Kidney (tissue), 14 donors: ENCODE results near the gene HLX. TPM values are rescaled to one million over a fixed set of nuclear protein-coding genes. Genes with fewer than 3 reads are reported as not detected.
A peak's percentile ranks its signal among the peaks of the same experiment; 100 is the strongest.

Experiments
- DNase-seq, 5 donors: peaks; one replicate each; pipeline ENCODE4 v3.0.0-alpha.2; 2013 to 2020
- FAIRE-seq: peaks from 2 replicates; lab custom pipeline; 2012; peaks lifted over from hg19 to GRCh38; lab: Jason Lieb, UNC
- H3K27ac ChIP-seq, 2 donors: one replicate each; pipeline ENCODE4 v1.7.0; 2013; ENCODE audit warnings: low read depth in 2 of 2, low read length in 2 of 2, inconsistent platforms in 1 of 2
- H3K27me3 ChIP-seq: one replicate; pipeline ENCODE4 v1.7.1; 2013; ENCODE audit warnings: low read length, inconsistent platforms; ENCODE audit not compliant: control insufficient read depth, insufficient read depth
- H3K36me3 ChIP-seq, 3 donors: one replicate each; pipeline versions ENCODE4 v1.7.0 to v1.7.1; 2013; ENCODE audit warnings: low read length in 3 of 3, control low read depth in 1 of 3, inconsistent platforms in 1 of 3; ENCODE audit not compliant: insufficient read depth in 3 of 3, control insufficient read depth in 2 of 3
- H3K4me1 ChIP-seq, 3 donors: one replicate each; pipeline versions ENCODE4 v1.7.0 to v1.7.1; 2013; ENCODE audit warnings: low read length in 3 of 3, inconsistent platforms in 1 of 3, low read depth in 1 of 3; ENCODE audit not compliant: control insufficient read depth in 2 of 3, insufficient read depth in 2 of 3
- H3K4me3 ChIP-seq, 3 donors: one replicate each; pipeline versions ENCODE4 v1.7.0 to v1.8.1; 2013; ENCODE audit warnings: low read length in 3 of 3, control low read depth in 1 of 3, inconsistent platforms in 1 of 3
- H3K9ac ChIP-seq, 3 donors: one replicate each; pipeline versions ENCODE4 v1.7.0 to v1.7.1; 2013; ENCODE audit warnings: low read length in 3 of 3, control low read depth in 1 of 3, inconsistent platforms in 1 of 3
- H3K9me3 ChIP-seq, 3 donors: one replicate each; pipeline versions ENCODE4 v1.7.0 to v1.7.1; 2013; ENCODE audit warnings: low read length in 3 of 3, control low read depth in 1 of 3, inconsistent platforms in 1 of 3; ENCODE audit not compliant: control insufficient read depth in 2 of 3, insufficient read depth in 1 of 3
- CTCF ChIP-seq: IDR thresholded peaks from 3 replicates; pipeline ENCODE4 v1.5.1; 2012; ENCODE audit warnings: mild to moderate bottlenecking, moderate library complexity, borderline replicate concordance; ENCODE audit not compliant: insufficient read depth; ENCODE audit errors: extremely low read depth
- intact Hi-C: fragments of 100-400 bp; cut with DNase I; formaldehyde crosslinking; loops from one replicate; pipeline ENCODE4 v1.11.1; 2022
- polyA plus RNA-seq: library from polyadenylated mRNA; stranded (reverse); fragments of 350-450 nt; fragmentation: Illumina TruSeq; extraction: RNeasy Lipid Tissue Mini Kit (QIAGEN cat#74804); gene quantifications from one replicate; pipeline ENCODE4 v1.2.3, GENCODE V29; 2014; ENCODE audit warnings: low read depth, low replicate concordance; ENCODE audit not compliant: insufficient read depth
- total RNA-seq: library from RNA; stranded (reverse); fragmentation: NEBNext Ultra II Directional; extraction: Animal tissue kit (Norgen Biotek cat#: 25700); gene quantifications from one replicate; pipeline ENCODE4 v1.2.1, GENCODE V29; 2021
- donor health status: control.
- donor health status: control.
- donor health status: control.
- donor health status: control.
- donor health status: control.
- donor health status: DM: yes; HTN: yes; CAD: no.
- donor health status: Normal renal cell carcinoma (clear cell type).

Gene HLX
- total and polyA plus RNA-seq, 2 donors from 2014 or later: 4.7 to 8.2 TPM

DNA sequence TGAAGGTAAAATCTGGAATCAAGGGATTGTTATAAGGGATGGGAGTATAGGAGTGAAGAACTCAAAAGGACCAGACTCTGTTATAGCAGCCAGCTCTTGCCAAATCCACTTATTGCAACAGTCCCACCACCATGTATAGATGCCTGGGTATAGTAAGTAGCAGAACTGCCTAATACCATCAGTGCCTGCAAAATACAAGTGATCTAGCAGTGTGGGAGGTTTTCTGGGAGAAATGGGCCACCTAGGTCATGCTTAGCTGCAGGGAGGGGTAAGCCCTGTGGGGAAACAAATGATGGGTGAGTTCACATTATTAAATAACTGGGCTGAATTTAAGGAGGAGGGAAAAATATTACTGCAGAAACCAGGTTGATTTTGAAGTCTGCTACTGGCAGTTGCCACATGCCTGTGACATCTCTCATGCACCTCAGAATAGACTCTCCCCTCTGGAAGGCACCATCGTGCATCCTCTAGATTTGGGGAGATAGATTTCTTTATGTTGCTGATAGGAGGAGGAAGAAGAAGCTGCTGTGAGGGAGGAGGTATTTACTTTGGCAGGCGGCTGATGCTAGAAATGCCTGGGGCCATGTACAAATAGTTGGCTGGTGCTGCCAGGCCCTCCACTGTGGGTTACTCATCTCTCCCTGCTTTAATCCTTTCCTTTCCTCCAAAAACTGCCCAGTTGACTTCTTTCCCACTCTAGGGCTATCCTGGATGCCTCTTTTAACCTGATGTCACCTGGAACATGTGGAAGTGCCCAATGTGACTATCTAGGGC is 27.5 kb downstream of the HLX start:
- no peak overlapping the region for H3K9ac ChIP-seq
- no peak for FAIRE-seq
- H3K4me1 ChIP-seq: no peaks in the 10 kb centered on the region
- no peak overlapping the region for H3K4me3 ChIP-seq
- no peaks in the 10 kb centered on the region for H3K36me3 ChIP-seq
- DNase-seq: no peak
- H3K27ac ChIP-seq: no peak overlapping the region
- H3K27me3 ChIP-seq: no peaks in the 10 kb centered on the region
- TF ChIP-seq CTCF: no peak
- intact Hi-C loops: no loop called here
- H3K9me3 ChIP-seq: no peaks in the 10 kb centered on the region

DNA sequence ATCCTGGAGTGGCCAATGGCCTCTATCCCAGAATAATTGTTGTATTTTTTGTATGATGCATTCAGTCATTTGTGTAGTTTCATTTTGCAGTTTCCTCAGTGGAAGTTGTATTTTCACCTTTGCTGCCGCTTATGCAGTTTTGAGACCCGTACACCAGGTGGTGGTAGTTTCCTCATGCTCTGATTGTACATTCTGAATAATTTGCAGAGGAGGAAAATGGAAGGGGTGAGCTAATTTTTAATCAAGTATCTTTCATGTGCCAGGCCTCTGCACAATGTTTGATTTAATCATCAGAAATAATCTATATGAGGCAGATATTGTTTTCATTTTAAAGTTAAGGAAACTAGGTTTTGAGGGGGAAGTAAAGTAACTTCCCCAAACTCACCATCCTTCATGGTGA is 29.5 kb downstream of the HLX start:
- H3K4me1 ChIP-seq: no peaks in the 10 kb centered on the region
- intact Hi-C loops: no loop called here
- H3K27me3 ChIP-seq: no peaks in the 10 kb centered on the region
- no peak for DNase-seq
- FAIRE-seq: no peak
- no peak overlapping the region for H3K27ac ChIP-seq
- H3K4me3 ChIP-seq: no peak overlapping the region
- no peaks in the 10 kb centered on the region for H3K9me3 ChIP-seq
- TF ChIP-seq CTCF: peak; percentile 59
- no peak overlapping the region for H3K9ac ChIP-seq
- H3K36me3 ChIP-seq: no peaks in the 10 kb centered on the region

GRCh38 chr1:220910021-220910420 is 30.8 kb downstream of the HLX start:
- H3K4me3 ChIP-seq: no peak overlapping the region
- no peak for DNase-seq
- FAIRE-seq: no peak
- no peaks in the 10 kb centered on the region for H3K4me1 ChIP-seq
- TF ChIP-seq CTCF: no peak
- H3K27ac ChIP-seq: no peak overlapping the region
- no peaks in the 10 kb centered on the region for H3K36me3 ChIP-seq
- H3K27me3 ChIP-seq: no peaks in the 10 kb centered on the region
- intact Hi-C loops: no loop called here
- no peak overlapping the region for H3K9ac ChIP-seq
- no peaks in the 10 kb centered on the region for H3K9me3 ChIP-seq
